Stimulated activated CD8-positive, alpha-beta memory T cell treated with anti-CD3 and anti-CD28 coated beads, Interleukin-15, amount 100 ng/mL, for 24 hours (primary cell): Measurements from ENCODE around the gene SIRT1.
"Not testable (repeated sequence)": the region's sequence is repeated elsewhere in the genome, so short reads cannot be mapped to it uniquely, and the experiment has no call there.

Experiments
- DNase-seq: peaks from one replicate; pipeline ENCODE4 v3.0.0-alpha.2; 2020; ENCODE audit warnings: low read depth

The SIRT1 gene

GRCh38 chr10:67965456-67965855 is 81.0 kb downstream of the SIRT1 start:
- no peak for DNase-seq

GRCh38 chr10:67966035-67966434 is 81.6 kb downstream of the SIRT1 start:
- DNase-seq, result not testable (repeated sequence)
